ENCODE results near the gene ZSWIM5.
"Not testable (repeated sequence)": the region's sequence is repeated elsewhere in the genome, so short reads cannot be mapped to it uniquely, and the experiment has no call there.

Gene ZSWIM5

GRCh38 chr1:45002650-45003645 is 203.5 kb downstream of the ZSWIM5 start:
- DNase-seq (ENCODE audit: low read depth) = no peak

DNA sequence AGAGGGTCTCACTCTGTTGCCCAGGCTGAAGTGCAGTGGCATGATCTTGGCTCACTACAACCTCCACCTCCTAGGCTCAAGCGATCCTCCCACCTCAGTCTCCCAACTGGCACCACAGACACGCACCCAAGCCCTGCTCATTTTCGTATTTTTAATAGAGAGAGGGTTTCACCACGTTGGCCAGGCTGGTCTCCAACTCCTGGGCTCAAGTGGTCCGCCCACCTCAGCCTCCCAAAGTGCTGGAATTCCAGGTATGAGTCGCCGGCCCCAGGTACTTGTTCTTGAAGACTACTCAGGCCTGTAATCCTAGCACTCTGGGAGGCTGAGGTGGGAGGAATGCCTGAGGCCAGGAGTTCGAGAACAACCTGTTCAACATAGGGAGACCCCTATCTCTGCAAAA is 204.8 kb downstream of the ZSWIM5 start:
- DNase-seq (ENCODE audit: low read depth) = not testable (repeated sequence)

GRCh38 chr1:45001011-45001481 is 205.4 kb downstream of the ZSWIM5 start:
- no peak for DNase-seq (ENCODE audit: low read depth)

- DNase-seq (ENCODE audit: low read depth) = no peak
These were observed 207.2 kb downstream of the ZSWIM5 start for GRCh38 chr1:44999232-44999631.

GRCh38 chr1:44995467-44996238 is 210.8 kb downstream of the ZSWIM5 start:
- no peak for DNase-seq (ENCODE audit: low read depth)

GRCh38 chr1:44994309-44994898 is 212.0 kb downstream of the ZSWIM5 start:
- no peak for DNase-seq (ENCODE audit: low read depth)

DNA sequence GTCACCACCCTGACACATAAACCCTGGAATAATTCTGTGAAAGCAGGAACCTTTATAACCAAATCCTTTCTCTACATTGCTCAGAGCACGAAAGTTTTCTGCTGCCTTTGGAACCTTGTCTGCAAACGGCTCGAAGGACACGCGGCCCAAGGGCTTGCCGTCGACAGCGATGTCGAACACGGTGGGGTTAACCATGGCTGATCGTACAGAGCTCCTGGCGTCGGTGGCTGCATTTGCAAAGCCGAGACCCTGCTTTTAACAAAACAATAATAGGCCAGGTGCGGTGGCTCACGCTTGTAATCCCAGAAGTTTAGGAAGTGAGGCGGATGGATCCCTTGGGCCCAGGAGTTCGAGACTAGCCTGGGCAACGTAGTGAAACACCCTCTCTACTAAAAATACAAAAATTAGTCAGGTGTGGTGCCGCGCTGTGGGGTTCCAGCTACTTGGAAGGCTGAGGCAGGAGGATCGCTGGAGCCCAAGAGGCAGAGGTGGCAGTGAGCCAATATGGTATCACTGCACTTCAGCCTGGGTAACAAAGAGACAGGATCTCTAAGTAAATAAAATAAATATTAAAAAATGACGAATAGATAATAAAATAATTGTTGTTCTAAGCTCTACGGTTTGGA is 217.8 kb downstream of the ZSWIM5 start:
- no peak for DNase-seq (ENCODE audit: low read depth)

- DNase-seq (ENCODE audit: low read depth) = no peak
These were observed 220.6 kb downstream of the ZSWIM5 start for GRCh38 chr1:44985747-44986359.

- DNase-seq (ENCODE audit: low read depth) = not testable (repeated sequence)
These were observed 229.0 kb downstream of the ZSWIM5 start for GRCh38 chr1:44977372-44977771.

GRCh38 chr1:44976252-44976651 is 230.2 kb downstream of the ZSWIM5 start:
- DNase-seq (ENCODE audit: low read depth) = no peak

DNA sequence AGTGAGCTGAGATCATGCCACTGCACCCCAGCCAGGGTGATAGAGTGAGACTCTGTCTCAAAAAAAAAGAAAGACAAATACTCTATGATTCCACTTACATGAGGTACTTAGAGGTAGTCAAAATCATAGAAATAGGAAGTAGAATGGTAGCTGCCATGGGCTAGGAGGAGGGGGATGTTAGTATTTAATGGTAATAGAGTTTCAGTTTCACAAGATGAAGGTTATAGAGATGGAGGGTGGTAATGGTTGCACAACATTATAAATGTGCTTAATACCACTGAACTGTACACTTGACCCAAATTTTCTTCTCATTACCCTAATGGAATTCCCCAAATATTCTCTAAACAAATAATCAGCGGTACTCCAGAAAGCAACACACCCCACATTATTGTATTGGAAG is 232.8 kb downstream of the ZSWIM5 start:
- DNase-seq (ENCODE audit: low read depth) = no peak

DNA sequence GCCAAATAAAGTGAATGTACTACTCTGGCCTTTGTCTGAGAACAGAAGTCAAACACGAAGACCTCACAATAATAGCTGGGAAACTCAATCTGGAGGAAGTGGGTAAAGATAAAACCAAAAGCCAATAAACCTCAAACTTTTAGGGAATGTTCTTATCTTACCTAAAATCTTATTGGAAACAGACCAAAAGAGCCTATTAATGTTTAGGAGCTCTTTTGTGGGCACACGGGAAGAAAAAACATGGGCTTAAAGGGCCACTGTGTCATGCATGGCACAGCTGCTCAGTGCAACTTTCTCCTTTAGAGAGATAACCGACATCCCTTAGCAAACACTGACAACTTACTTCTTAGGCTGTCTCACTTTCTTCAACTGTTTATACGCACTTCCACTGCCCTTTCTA is 236.1 kb downstream of the ZSWIM5 start:
- DNase-seq (ENCODE audit: low read depth) = no peak
